HG03442 (cell line): ENCODE measurements around the gene CEP170B.
"Not testable (repeated sequence)": the region's sequence is repeated elsewhere in the genome, so short reads cannot be mapped to it uniquely, and the experiment has no call there.

Experiments
- ATAC-seq: cut with Tn5 transposase; IDR thresholded peaks from one replicate; pipeline ENCODE4 v1.9.1; 2021; ENCODE audit warnings: mild to moderate bottlenecking, moderate library complexity; ENCODE audit not compliant: unreplicated experiment

Gene CEP170B

GRCh38 chr14:104888489-104889374 is 23.7 kb downstream of the CEP170B start:
- no peak for ATAC-seq

- ATAC-seq: no peak
Observed at GRCh38 chr14:104889375-104889757, 24.3 kb downstream of the CEP170B start.

- ATAC-seq: not testable (repeated sequence)
Observed at GRCh38 chr14:104890292-104890691, 25.2 kb downstream of the CEP170B start.

DNA sequence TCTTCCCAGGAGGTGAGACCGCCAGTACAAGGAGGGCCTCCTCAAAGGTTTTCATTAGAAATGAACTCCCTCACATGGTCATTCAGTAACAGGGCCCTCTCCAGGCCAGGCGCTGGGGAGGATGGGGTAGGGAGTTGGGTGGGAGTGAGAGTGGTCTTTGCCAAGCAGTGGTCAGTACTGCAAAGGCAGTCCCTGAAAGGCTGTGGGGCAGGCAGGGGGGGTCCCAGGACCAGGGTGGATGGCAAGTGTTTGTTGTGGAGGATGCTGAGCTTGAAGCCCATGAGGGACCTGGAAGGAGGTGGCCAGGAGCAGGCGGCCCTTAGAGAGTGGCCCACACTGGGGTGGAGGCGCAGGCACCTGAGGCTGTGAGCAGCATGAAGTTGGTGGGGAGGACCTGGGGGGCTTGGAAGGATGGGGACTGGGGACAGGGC is 26.1 kb downstream of the CEP170B start:
- ATAC-seq: no peak

DNA sequence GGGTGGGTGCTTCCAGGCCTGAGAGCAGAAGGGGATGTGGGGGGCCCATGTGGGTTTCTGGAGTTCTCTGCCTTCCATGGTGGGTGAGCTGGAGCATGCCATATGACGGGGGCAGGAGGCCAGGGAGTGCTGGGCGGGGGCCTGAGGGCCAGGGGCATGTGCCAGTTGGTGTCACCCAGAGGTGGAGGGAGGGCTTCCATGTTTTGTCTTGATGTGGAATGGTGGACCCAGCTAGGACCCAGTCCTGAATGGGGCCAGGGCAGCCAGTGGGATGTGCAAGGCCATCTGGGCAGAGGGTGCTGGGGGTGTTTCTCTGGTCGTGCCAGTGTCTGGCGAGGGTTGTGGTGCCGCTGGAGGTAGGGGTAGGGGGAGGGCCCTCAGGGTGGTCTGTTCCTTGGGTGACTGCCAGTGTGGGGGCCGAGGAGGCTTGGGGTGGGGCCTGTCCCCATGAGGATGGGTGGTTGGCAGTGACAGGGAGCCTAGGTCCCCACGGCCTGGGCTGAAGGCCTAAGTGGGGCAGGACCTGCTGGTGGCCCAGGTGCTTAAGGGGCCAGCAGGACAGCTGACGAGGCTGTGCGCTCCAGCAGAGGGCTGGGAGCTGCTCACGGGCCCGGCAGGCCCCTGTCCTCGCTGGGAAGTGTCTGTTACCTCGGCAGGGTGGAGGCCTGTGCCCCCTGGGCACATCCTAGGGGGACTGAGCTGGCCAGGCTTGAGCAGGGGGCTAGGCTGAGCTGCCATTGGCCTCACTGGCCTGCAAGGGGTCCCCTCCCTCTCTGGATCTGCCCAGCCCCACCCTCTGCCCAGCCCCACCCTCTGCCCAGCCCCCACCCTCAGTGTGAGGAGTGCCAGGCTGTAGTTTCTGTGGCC is 26.8 kb downstream of the CEP170B start:
- ATAC-seq: no peak

DNA sequence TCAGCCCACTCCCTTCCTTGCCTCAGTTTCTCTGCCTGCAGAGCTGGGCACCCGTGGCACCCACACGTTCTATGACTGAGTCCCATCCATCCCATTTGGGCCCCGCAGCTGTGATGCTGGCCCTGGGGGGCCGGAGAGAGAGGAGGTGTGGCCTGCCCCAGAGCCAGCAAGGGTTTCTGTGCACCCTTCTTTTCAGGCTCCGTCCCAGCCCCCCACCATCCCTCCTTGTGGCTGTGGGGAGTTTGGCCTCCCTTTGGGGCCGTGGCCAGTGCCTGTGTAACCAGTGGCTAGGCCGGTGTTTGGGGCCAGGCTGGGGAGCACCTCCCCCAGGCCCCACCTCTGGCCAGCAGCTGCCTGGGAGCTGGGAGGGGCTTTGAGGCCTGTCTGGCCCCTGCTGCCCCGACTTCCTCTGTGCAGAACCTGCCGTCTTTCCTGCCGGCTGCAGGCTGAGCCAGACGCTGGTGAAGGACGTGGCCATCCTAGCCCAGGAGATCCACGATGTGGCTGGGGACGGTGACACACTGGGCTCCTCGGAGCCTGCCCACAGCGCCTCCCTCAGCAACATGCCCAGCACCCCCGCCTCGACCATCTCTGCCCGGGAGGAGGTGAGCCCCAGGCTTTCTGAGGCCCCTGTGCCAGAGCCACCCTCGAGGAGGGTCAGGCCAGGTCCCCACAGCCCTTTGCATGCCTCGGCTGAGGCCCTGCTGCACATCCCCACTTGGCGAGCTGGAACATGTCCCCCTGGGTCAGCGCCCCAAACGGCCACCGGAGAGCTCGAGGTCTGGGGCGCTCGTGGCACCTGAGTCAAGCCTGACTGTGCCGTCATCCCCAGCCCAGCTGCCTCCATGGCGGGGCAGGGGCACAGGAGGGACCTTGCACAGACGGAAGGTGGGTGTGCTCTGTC is 27.7 kb downstream of the CEP170B start:
- no peak for ATAC-seq

- ATAC-seq: no peak
Observed at GRCh38 chr14:104893435-104894207, 28.6 kb downstream of the CEP170B start.

DNA sequence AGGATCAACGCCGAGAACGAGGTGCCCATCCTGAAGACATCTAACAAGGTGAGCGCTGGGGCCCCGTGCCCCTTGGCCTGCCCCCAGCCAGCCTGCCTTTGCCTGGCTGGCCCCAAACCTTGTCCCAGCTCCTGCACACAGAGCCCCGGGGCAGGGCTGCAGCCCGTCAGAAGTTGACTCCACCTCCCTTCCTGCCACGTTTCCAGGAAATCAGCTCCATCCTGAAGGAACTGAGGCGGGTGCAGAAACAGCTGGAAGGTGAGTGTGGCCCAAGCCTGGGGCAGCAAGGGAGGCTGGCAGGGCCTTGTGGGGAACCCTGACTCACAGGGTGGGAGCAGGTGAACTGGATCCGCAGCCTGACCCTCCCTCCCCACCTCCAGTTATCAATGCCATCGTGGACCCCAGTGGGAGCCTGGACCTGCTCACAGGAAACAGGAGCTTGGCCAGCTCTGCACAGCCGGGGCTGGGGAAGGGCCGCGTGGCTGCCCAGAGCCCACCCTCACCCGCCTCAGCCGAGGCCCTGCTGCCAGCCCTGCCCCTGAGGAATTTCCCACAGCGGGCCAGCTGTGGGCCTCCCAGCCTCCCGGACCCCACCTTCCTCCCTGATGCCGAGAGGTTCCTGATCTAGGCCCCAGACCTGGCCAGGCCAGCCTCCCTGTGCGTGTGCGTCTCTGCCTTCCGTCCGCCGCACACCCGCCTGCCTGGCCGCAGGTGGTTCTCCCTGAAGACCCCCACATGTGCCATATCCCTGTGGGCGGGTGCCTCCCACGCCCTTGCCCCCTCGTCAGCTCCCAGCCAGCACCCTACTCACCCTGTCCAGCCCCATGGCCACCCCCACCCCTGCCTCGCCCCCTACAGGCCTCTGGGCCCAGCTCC is 29.5 kb downstream of the CEP170B start:
- ATAC-seq: no peak

- no peak for ATAC-seq
Observed at GRCh38 chr14:104895207-104895785, 30.2 kb downstream of the CEP170B start.

DNA sequence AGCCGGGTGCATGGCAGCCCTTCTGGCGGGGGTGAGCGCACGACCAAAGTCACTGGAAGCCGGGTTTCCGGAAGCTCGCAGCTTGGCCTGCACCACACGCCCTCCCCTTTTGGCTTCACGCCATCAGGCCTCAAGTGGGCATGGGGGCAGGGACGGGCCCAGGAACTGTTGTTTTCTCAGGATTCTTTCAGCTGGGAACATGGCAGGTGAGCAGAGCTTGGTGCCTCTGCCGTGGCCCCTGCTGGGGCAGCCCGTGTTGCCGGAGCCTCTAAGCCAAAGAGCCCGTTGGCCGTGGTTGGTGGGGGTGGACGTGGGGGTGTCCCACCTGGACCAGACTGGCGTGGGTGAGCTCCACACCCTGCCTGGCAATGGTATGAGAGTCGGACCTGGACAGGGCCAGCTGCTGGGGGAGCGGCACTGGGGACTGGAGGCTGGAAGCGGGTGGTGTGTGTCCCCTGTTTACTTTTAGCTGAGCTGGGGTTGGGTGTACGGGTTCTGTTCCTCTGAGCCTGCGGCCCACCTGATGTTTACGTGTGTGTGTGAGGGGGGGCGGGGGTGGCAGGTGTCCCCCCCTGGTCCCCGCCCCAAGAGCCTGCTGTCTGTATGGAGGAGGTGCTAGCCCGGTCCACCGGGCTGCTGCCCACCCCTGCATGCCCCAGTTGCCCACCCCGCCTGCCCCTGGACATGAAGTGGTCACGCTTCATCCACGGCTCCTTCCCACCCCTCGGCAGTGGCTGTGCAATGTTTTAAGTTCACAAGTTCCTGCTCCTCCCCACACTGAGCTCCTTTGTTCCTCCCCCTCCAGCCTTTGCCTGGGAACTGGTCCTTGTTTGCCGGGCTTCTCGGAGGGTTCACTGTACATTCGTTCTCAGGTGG is 31.0 kb downstream of the CEP170B start:
- no peak for ATAC-seq

DNA sequence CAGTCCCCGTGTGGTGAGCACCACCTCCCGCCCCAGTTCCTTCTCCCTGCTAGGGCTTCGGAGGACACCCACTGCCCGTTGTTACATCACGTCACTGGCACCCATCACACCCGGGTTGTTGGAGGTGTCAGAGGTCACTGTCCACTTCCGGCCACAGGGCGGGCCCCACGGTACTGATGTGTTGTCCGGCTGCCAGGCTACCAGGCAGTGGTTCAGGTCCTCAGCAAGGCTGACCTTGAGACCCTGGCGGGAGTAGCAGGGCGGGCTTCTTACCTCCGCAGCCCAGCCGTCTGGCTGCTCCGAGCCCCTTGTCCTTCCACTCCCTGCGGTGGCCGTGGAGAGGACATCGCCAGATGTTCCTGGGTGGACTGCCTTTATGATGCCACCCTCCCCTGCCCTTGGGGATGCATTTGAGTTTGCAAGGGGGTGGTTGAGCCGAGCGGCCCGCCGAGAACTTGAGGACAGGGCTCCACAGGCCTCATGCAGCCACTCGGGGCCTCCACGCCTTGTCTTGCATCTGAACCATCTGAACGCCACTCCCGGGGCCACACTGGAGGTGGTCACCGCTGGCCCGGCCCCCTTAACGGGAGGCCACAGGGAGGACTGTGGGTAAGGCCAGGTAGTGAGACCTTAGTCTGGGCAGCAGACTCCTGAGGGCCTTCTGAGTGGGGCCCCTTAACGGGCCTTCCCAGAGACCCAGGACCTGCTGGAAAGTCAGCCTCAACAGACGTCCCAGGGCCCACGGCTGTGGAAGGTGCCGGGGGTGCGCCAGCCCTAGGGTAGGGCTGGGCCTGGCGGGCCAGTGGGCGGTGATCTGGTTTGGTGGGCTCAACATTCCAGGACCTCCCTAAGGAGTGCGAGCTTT is 32.5 kb downstream of the CEP170B start:
- no peak for ATAC-seq

DNA sequence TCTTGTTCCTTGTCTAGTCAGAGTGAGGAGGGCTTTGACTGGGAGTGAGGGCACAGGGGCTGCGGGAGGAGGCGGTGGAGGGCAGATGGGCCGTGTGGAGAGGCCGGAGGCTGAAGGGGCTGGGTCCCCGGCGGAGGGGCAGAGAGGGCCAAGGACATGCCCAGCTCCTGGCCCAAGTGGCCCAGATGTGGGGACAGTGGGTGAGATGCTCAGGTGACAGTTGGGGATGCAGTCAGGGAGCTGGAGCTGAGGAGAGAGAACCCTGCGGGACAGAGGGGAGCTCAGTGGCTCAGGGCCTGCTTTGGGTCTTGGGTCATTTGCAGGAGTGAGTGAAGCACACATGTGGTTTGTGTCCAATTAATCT is 33.1 kb downstream of the CEP170B start:
- no peak for ATAC-seq

GRCh38 chr14:104898870-104899510 is 33.9 kb downstream of the CEP170B start:
- ATAC-seq: no peak

DNA sequence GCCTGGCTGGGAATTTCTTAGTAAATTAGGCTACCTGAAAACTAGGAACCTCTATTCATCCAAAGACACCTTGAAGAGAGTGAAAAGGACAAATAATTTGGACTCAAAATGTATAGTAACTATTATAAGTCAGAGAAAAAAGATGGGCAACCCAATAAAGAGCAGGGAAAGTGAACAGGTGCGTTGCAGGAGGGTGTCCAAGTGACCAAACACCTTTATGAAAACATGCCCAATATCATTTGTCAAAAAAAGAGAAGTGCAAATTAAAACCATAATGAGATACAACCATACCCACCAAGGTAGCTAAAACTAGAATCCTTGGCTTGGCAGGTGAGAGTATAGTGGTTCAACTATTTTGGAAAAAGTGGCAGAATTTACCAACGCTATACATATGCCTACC is 34.7 kb downstream of the CEP170B start:
- no peak for ATAC-seq

DNA sequence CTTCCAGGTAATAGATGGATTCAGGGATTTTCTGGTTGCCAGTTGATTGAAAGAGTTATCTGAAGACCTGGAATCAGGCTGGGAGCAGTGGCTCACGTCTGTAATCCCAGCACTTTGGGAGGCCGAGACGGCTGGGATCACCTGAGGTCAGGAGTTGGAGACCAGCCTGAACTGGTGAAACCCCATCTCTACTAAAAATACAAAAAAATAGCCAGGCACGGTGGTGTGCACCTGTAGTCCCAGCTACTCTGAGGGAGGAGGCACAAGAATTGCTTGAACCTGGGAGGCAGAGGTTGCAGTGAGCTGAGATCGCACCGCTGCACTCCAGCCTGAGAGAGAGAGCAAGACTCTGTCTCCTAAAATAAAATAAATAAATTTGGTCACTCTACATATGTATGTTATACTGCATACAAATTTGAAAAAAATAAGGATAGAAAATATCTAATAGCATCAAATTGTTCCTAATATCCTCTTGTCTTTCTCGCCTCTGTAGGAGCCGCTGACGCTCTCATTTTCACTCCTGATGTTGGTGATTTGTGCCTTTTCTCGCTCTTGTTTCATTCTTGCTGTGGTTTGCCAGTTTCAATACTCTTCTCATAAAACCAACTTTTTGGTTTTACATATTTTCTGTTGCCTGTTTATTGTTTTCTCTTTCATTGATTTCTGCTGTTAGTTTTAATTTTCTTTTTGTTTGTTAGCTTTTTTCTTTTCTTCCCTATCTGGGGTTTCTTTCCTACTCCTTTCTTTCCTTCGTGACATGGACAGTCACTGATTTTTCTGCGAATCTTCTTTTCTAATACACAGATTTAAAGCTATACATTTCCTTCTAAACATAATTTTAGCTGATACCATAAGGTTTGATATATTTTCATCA is 35.8 kb downstream of the CEP170B start:
- no peak for ATAC-seq
